GM19324 (cell line): Measurements from ENCODE around the gene HMGB1.

Source experiments
- ATAC-seq: cut with Tn5 transposase; IDR thresholded peaks from one replicate; pipeline ENCODE4 v1.9.1; 2021; ENCODE audit warnings: mild to moderate bottlenecking, moderate library complexity; ENCODE audit not compliant: unreplicated experiment, low FRiP score

HMGB1 gene

DNA sequence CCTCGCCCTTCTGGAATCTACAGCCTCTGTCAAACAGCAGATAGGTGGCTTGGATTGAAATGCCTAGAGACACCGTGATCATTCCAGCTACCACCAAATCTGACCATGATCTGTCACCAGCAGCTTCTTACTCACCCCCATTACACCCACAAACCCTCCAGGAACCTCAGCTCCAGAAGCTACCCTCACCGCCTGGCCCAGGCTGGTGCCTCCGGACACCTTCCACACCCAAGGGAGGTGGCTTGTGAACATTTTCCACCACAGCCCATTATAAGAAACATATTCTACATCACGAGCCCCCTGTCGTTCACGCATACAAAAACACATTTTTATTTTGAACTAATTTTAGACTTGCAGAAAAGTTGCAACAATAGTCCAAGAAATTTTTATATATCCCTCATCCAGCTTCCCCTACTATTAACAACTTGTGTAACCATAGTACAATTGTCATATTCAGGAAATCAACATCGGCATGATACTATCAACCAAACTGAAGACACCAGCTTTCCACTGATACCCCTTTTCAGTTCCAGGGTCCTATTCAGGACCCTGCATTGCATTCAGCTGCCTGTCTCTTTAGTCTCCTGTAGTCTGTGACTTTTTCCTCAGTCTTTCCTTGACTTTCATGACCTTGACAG lies 58.8 kb downstream of the HMGB1 start:
- no peak for ATAC-seq
